HG03097 (cell line): ENCODE data around the gene TMEM243.
"Not testable (repeated sequence)": the region's sequence is repeated elsewhere in the genome, so short reads cannot be mapped to it uniquely, and the experiment has no call there.

Experiments
- ATAC-seq: cut with Tn5 transposase; IDR thresholded peaks from one replicate; pipeline ENCODE4 v1.9.1; 2021; ENCODE audit not compliant: unreplicated experiment, low FRiP score

Gene TMEM243

DNA sequence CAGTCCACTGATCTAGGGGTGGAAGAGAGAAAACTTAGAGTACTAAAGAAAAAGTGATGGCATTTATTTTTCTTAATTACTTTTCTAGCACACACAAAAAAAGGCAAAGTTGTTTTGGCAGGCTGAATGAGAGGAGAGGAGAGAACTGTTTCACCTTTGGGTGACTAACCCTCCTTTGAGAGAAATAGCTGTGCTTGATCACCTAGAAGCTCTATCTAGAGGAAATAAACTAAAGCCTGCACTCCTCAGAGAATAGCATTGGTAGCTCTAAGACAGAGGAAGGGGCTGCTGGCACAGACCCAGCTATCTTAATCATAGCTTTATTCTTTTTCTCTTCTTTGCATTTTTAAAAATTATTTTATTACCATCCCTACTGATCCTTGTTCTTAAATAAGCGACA, 6.3 kb downstream of the TMEM243 start:
- ATAC-seq = no peak

DNA sequence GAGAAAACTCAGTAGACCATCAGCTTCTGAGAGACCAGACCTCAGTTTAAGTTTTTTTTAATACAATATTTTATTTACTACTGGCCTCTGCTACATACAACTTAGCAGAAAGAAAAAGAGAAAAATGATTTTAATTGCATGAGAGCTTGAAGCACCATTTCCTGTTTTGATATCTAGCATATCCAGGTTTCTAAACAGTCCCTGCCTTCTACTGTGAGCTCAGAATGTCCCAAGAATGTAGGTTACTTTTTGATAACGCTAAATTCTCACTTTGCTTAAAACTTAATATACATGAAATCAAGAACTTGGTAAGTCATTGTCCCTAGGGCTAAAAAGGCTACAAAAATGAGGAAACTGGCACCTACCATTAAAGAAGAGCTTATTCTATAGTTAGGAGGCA, 7.0 kb downstream of the TMEM243 start:
- no peak for ATAC-seq

DNA sequence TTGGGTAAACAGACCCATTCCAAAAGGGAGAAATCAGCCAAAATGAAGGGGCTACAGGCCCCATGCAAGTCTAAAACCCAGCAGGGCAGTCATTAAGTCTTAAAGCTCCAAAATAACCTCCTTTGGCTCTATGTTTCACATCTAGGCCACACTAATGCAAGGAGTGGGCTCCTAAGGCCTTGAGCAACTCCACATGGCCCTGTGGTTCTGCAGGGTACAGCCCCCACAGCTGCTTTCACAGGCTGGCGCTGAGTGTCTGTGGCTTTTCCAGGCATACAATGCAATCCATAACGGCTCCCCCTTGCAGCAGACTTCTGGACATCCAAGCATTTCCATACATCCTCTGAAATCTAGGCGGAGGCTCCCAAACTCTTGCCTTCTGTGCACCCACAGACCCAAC, 9.0 kb downstream of the TMEM243 start:
- ATAC-seq = no peak

DNA sequence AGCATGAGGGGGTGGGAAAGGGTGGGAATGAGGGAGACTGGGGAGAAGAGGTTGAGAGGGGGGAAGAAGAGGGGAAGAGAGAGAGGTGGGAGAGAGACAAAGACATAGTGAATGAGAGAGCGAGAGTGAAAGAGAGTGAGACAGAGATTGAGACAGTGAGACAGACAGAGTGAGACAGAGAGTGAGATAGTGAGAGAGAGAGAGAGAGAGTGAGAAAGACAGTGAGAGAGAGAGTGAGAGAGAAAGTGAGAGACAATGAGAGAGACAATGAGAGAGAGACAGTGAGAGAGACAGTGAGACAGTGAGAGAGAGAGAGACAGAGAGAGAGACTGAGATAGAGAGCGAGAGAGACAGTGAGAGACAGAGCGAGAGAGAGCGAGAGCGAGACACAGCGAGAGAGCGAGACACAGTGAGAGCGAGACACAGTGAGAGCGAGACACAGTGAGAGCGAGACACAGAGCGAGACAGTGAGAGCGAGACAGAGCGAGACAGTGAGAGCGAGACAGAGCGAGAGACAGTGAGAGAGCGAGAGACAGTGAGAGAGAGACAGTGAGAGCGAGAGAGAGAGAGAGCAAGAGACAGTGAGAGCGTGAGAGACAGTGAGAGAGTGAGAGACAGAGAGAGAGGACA, 10.1 kb downstream of the TMEM243 start:
- no peak for ATAC-seq

DNA sequence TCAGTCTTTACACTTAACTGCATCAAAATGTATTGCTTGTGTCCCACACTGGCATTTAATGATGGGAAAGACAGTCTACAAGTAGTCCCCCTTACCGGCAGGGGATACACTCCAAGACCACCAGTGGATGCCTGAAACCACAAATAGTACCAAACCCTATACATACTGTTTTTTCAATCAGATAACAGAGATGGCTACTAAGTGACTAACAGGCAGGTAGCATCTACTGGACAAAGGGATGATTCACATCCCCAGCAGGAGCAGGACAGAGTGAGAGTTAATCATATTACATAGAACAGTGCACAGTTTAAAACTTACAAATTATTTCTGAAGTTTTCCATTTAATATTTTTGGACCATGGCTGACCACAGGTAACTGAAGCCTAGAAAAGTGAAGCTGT, 13.2 kb downstream of the TMEM243 start:
- no peak for ATAC-seq

DNA sequence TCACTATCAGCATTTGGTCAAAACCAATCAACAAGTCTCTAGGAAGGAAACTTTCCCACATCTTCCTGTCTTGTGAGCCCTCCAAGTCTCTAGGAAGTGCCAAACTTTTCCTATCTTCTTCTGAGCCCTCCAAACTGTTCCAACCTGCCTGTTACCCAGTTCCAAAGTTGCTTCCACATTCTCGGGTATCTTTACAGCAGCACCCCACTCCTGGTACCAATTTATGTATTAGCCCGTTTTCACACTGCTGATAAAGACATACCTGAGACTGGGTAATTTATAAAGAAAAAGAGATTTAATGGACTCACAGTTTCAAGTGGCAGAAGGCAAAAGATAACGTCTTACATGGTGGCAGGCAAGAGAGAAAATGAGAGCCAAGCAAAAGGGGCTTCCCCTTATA, 13.8 kb downstream of the TMEM243 start:
- ATAC-seq = not testable (repeated sequence)

DNA sequence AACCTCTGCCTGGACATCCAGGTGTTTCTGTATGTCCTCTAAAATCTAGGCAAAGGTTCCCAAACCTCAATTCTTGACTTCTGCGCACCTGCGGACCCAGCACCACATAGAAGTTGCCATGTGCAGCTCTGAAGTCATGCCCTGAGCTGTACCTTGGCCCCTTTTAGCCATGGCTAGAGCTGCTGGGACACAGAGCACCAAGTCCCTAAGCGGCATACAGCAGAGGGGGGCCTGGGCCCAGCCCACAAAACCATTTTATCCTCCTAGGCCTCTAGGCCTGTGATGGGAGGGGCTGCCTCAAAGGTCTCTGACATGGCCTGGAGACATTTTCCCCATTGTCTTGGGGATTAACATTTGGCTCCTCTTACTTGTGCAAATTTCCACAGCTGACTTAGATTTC, 14.6 kb downstream of the TMEM243 start:
- no peak for ATAC-seq

DNA sequence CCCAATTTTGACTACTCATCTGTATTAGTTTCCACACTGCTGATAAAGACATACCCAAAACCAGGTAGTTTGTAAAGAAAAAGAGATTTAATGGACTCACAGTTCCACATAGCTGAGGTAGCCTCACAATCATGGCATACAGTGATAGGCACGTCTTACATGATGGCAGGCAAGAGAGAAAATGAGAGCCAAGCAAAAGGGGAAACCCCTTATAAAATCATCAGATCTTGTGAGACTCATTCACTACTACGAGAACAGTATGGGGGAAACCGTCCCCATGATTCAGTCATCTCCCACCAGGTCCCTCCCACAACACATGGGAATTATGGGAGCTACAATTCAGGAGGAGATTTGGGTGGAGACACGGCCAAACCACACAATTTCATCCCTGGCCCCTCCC, 15.6 kb downstream of the TMEM243 start:
- ATAC-seq = not testable (repeated sequence)

DNA sequence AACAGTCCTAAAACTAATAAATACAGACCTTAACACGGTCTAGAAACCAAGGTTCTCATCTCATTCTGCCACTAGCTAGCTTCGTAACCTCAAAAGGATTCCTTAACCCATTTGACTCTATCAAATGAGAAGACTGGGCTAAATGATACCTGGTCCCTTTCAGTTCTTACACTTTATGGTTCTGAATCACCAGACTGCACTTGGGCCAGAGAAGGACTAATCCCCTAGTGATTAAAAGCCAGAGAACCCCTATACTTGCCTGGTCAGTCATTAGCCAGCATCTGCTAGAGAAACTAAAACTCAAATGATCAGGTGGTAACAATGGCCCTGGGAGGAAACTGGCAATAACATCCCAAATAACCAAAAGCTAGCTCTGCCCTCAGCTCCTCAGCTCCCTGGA, 16.8 kb downstream of the TMEM243 start:
- ATAC-seq = no peak

DNA sequence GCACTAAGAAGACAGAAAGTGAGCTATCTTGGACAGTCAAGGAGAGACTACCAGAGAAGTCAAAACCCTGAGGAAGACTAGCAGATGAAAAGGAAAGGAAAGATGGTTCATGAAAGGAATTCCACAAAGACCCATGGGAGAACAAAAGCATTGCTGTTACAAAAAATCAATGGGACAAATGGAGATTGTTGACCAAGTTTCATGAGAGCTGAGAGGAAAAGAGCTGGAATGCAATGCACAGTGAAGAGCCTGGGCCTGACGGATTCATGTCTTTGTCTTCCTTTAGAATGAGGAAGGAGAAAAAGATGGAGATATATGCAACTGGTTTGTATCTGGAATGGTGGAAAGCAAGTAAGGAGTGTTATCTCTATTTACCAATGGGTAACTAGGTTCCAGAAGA, 17.3 kb downstream of the TMEM243 start:
- no peak for ATAC-seq

DNA sequence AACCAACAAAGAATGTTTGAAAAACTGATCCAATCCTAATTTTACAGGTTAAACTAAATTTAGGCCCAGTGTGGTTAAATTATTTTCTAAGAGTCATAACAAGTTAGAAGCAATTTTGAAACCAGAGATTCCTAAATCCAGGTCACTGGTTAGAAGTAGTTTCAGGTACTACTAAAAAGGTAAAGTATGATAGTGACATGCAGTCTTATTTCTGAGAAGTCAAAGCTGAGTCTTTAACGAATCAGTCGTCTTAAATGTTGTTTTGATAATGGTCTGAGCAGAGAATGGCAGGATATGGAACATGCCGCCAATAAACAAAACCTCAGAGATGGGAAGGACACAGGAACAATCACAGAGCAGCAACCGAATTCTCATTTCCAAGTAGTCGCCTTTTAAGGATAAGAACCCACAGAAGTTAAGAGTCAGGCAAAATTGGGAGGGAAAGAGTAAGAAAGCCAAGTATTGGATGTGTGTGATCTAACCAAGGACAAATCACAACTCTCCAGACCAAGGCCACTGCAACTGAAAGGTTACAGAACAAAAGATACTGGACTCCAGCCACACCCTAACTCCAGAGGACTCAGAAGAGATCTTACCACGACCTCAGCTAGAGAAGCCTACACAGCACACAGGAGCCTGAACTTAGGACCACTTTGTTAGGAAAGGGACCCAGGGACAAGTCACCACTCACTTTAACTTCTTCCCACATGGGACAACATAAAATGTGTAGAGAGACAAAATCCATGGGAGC, 19.7 kb downstream of the TMEM243 start:
- ATAC-seq = no peak

DNA sequence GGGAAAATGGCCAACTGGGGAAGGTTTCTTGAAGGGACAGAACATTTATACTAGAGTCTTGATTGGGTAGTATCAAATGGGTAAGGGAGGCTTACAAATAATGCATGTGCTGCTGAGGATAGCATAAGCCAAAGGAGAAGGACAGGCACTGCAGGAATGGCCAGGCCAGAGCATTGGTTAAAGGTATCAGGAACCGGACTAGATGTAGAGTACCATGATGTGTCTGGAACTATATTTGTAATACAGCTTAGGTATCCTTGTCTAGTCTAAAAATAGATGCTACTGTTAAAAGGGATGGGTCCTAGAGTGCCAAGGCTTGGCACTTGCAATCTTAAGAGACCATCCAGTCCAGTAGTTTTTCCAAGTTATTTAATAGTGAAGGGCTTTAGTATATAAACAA, 20.3 kb downstream of the TMEM243 start:
- no peak for ATAC-seq

DNA sequence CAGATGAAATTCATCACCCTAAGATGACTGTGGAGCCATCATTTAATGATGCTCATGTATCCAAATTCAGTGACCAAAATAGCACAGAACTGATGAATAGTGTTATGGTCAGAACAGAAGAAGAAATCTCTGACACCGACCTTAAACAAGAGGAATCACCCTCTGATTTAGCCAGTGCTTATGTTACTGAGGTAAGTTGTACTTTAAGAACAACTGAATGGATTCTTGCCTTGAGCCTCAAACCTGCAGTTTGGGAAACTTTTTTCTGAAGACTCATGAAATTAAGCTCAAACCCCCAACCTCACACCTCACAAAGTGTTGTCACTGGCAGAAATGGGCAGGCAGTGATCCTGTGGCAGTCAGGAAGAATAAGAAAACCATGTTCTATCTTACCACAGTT, 25.6 kb downstream of the TMEM243 start:
- ATAC-seq = no peak

DNA sequence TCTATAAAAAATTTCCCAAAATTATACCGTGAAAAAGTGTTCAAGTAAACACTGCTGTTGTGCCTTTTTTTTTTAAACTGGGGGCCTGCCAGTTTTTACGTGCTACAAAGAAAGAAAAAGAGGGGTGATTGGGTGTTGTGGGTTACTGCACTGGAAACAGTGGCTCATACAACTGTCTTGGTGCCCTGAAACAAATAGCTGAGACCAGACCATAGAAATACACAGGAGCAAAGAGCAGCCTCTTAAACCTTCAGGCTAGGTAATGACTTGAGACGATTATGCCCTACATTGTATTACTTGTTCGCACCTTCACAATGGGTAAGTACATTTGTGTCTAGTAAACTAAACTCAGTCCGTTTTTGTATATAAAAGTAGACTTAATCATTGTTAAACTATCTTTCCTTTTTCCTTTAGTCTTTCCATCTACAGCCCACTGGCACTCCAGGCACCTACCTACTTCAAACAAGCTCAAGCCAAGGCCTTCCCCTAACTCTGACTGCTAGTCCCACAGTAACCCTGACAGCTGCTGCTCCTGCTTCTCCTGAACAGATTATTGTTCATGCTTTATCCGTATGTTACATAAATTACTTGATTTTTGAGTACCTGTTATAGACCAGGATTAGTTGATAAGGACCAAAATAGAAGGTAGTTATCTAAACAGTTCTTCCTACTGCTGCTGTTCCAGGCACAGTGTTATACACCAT, 26.6 kb downstream of the TMEM243 start:
- no peak for ATAC-seq

DNA sequence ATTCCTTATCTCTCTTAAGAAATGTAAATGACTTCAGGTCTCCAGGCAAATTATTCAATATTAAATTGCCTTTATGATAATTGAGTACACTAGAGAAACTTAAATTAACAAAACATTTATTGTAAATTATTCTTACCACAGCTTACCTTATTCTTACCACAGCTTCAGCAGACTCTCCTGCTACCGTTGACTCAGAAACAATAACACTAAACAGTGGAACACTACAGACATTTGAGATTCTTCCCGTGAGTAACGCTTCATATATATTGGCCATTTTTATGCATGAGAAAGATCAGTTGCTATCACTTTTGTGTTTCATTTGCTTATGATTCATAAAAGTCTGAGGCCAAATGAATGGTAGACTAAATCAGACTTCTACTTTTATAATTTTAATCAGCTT, 28.7 kb downstream of the TMEM243 start:
- ATAC-seq = no peak

DNA sequence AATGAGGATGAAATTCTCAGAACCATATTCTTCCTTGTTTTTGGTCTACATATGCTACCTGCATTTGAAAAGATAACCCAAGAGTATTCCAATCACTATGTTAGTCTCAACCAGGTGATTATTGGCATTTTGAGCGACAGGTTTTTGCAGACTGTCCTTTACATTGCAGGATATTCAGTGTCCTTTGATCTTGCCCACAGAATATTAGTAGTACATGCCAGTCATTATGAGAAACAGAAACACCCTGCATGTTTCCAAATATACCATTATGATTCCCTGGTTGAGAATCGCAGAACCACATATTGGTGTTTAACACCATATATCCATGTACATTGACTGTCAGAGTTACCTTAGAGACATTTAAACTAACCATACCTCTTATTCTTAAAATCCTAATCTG, 30.6 kb downstream of the TMEM243 start:
- no peak for ATAC-seq

DNA sequence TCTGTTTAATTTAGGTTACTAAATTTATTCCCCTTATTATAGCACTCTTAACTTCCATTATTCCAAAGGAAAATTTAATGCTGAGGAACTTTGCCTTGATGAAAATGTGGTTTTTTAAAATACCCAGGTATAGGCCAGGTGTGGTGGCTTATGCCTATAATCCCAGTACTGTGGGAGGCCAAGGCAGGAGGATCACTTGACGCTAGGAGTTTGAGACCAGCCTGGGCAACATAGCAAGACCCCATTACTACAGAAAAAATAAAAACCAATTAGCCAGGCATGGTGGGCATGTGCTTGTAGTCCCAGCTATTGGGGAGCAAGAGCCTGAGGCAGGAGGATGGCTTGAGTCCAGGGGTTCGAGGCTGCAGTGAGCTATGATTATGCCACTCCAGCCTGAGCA, 32.4 kb downstream of the TMEM243 start:
- ATAC-seq = no peak

DNA sequence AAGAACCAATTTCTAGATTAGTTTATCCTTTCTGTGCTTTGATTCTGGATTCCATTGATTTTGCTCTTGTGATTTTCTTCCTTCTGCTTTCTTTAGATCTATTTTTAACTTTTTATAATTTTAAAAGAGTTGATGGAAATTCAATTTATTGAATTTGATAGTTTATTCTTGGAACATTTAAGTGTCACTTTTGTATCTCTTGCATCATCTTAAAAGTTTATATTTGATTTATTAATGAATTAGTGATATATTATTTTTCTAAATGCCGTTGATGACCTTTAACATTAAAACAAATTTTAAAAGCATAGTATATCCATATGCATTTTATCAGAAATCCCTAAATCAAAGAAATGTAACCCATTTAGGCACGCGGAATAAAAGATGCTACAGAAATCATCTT, 40.4 kb downstream of the TMEM243 start:
- no peak for ATAC-seq

DNA sequence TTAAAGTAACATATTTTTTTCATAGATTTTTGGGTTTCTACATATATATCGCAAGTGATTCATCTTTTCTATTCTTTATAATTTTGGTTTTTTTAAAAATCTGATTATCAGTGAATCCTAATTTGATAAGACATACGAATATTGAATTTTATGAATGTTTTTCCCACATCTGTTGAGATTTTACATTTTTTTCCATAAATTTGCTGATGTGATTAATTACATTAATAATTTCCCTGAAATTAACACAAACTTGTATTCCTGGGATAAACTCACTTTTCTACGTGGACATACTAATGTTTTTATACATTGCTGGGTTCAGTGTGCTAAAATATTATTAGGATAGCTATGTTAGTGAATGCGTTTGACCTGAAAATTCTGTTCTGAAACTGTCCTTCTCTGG, 41.2 kb downstream of the TMEM243 start:
- no peak for ATAC-seq

DNA sequence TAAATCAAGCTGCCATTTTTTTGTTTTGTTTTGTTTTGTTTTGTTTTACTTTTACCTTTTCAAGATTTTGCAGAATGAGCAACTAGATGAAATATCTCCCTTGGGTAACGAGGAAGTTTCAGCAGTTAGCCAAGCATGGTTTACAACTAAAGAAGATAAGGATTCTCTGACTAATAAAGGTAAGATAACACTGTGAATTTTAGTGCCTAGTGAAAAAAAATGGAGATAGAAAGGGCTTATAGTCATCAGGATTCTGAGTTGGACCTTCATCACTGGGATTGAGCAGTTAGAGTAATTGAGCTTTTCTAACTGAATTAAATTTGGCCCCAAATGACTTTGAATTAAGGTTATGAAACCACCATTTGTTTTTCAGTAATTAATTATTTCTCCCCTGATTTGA, 46.1 kb downstream of the TMEM243 start:
- no peak for ATAC-seq

DNA sequence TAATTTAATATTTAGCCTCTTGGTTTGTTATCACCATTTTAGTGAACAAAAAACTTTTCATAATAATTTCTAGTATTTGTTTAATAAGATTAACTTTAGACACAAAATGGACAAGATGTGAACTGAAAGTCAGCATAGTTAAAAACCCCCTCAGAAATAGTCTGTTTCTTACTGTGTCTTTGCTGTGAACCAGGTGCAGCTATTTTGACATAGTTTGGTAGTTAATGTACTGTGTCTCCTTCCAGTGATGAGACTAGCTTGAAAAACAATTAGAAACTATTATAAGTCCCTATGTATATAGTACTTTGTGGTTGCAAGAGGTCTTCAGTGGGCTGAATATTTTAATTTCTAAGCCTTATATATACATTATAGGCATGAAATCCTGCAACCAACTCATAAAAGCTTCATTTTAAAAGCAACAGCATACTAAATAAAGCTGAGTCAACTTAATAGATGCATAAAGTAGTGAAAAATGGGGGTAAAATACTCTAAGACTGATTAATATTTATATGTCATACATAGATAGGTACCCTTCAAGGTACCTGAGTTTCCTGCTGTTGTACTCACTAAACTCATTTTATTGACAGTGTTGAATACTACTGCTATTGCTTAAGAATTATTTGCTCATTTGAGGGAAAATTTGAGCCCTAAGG, 48.1 kb downstream of the TMEM243 start:
- ATAC-seq = no peak
